Kidney epithelial cell (primary cell): ENCODE results near the gene BHLHA9. TPM values are rescaled to one million over a fixed set of nuclear protein-coding genes. Genes with fewer than 3 reads are reported as not detected.

ENCODE experiments used
- DNase-seq: peaks from one replicate; pipeline ENCODE4 v3.0.0-alpha.2; 2010; ENCODE audit warnings: low read depth
- H3K27me3 ChIP-seq: 2 replicates; pipeline ENCODE4 v1.6.0; 2011; ENCODE audit warnings: low read length; ENCODE audit not compliant: control insufficient read depth, insufficient read depth
- H3K36me3 ChIP-seq: 2 replicates; pipeline ENCODE4 v1.5.1; 2011; ENCODE audit warnings: low read length; ENCODE audit not compliant: control insufficient read depth, insufficient read depth
- H3K4me3 ChIP-seq: 2 replicates; pipeline ENCODE4 v1.5.1; 2011; ENCODE audit warnings: low read depth, mild to moderate bottlenecking, control low read depth, low read length
- CTCF ChIP-seq: IDR thresholded peaks from 2 replicates; pipeline ENCODE4 v1.5.1; 2011; ENCODE audit warnings: mild to moderate bottlenecking, moderate library complexity, low read length, control low read depth, inconsistent platforms; ENCODE audit not compliant: insufficient read depth, poor library complexity, severe bottlenecking
- total RNA-seq: library from RNA; depleted of rRNA; stranded (reverse); fragments of >200 nt; gene quantifications from 2 replicates; pipeline ENCODE4 v1.2.3, GENCODE V29; 2015

The BHLHA9 gene
- total RNA-seq, 1 donor from 2014 or later: not detected

GRCh38 chr17:1271441-1271840 lies 1.2 kb downstream of the BHLHA9 start:
- no peak for DNase-seq
- H3K4me3 ChIP-seq: no peak overlapping the region
- no peak for TF ChIP-seq CTCF
- H3K36me3 ChIP-seq: no peaks in the 10 kb centered on the region
- H3K27me3 ChIP-seq: peaks cover 38% of the 10 kb centered on the region

GRCh38 chr17:1272701-1273100 lies 2.5 kb downstream of the BHLHA9 start:
- peaks cover 38% of the 10 kb centered on the region for H3K27me3 ChIP-seq
- H3K4me3 ChIP-seq: no peak overlapping the region
- TF ChIP-seq CTCF: no peak
- DNase-seq: no peak
- no peaks in the 10 kb centered on the region for H3K36me3 ChIP-seq

- Histone ChIP-seq H3K36me3 (no peaks in the 10 kb centered on the region), H3K27me3 (peaks cover 39% of the 10 kb centered on the region), H3K4me3 (no peak overlapping the region)
- DNase-seq: no peak
- no peak for TF ChIP-seq CTCF
Observed at GRCh38 chr17:1273492-1274244, 3.4 kb downstream of the BHLHA9 start.

- Histone ChIP-seq H3K4me3 (no peak overlapping the region), H3K36me3 (no peaks in the 10 kb centered on the region), H3K27me3 (peaks cover 43% of the 10 kb centered on the region)
- DNase-seq: no peak
- TF ChIP-seq CTCF: no peak
Observed at GRCh38 chr17:1274245-1274608, 4.0 kb downstream of the BHLHA9 start.

- TF ChIP-seq CTCF: no peak
Observed at GRCh38 chr17:1275205-1275961, 5.1 kb downstream of the BHLHA9 start.

More at GRCh38 chr17:1275205-1275961, 5.1 kb downstream of the BHLHA9 start:
- peaks cover 44% of the 10 kb centered on the region for H3K27me3 ChIP-seq
- no peak for DNase-seq
- H3K36me3 ChIP-seq: no peaks in the 10 kb centered on the region
- H3K4me3 ChIP-seq: no peak overlapping the region
